ENCODE results near the gene YTHDC1.
"Not testable (repeated sequence)": the region's sequence is repeated elsewhere in the genome, so short reads cannot be mapped to it uniquely, and the experiment has no call there.

YTHDC1 gene

DNA sequence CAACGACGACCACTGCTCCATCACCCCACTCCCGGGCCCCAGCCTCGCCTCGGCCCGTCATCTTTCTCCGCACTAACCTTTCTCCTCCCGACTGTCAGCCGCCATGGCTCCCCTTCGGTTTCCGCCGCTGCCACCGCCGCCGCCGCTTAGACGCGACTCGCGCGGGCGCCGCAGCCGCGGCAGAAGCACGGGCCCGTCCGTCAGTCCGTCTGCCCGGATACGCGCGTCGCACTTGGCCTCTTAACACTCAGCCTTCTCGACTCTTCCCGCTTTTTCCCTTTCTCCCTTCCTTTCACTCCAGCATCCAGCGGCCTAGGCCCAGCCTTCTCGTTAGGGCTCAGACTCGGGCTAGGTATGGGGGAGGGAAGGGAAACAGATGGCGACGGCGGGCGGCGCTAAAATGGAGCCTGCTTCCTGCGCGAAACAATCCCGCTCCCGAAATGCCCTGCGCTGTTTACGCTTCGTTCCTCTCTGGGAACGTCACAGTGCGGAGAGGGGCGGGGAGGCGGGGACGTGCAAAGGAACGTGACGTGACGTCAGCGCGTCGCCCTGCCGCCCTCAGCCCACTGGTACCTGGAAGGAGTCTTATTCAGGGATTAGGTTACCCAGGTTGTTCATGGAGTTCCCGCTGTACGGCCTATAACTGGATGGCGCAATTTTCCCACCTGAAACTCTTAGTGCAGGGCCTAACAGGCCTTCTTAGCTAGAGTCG is at the start of gene YTHDC1:
Gene YTHDC1 (minus strand): TSS at position 442 of the 712 bp plus-strand sequence. CDS start 337 bp downstream, at position 105.
- peak; percentile 99 for DNase-seq

GRCh38 chr4:68399306-68399705 is 49.4 kb upstream of the YTHDC1 start:
- no peak for DNase-seq

DNA sequence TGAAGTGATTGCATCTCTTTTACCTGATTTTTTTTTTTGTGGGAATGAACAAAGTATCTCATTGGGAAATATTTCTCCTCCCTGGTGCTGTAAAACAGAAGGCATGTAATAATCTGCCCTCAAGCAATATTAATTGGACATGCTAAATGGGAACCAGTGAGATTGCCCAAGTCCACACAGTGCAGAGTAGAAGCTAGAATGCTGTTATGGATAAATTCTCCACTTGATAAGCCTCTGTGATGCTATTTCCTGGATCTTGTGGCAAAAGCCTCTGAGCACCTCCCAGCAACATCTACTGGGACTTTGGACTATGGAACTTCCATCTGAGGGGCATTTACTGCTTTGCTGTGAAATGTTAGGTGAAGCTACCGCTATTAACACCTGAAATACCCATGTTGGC is 46.9 kb upstream of the YTHDC1 start:
- no peak for DNase-seq

GRCh38 chr4:68391436-68391835 is 41.5 kb upstream of the YTHDC1 start:
- no peak for DNase-seq

- DNase-seq = no peak
Measured at GRCh38 chr4:68390205-68390935, 40.5 kb upstream of the YTHDC1 start.

DNA sequence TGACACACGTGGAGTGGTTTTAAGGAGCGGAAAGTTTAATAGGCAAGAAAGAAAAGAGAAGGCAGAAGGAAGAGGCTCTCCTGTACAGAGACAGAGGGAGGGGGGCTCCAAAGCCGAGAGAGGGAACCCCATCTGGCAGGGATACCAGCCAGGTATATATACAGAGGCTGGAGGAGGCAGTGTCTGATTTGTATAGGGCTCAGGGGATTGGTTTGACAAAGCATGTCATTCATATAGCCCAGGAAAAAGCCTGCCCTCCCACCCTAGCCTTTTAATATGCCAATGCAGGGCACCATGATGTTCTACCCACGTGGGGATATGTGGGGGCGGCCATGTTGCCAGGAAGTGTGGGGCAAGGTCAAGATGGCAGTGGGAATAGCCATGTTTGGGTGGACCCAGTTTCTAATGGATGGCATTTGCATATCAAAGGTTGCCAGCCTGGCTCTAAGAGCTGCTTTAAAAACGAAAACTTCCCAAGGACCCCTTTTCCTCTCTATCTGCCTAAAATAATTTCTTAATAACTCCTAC is 39.6 kb upstream of the YTHDC1 start:
- DNase-seq = not testable (repeated sequence)

- DNase-seq = no peak
Measured at GRCh38 chr4:68388347-68388865, 38.5 kb upstream of the YTHDC1 start.

- no peak for DNase-seq
Measured at GRCh38 chr4:68385267-68385666, 35.4 kb upstream of the YTHDC1 start.

DNA sequence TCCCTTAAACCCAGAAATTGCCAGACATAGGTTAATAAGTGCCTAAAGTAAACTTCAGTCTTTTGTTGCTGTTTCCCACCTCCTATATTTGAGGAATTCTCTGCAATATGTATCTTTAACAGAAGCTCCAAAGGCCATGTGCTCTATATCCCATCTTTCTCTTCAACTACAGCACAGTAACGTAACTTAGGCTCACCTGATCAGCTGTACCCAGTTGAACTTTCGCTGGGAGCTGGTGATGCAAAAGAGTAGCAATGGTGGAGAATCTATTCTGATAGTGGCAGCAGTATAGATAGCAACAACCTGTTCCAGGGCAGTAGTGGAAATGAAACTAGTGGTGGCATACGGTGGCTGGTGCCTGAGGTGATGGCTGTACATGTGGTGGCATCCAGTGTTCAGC is 33.2 kb upstream of the YTHDC1 start:
- no peak for DNase-seq

- no peak for DNase-seq
Measured at GRCh38 chr4:68378226-68378625, 28.3 kb upstream of the YTHDC1 start.

GRCh38 chr4:68375667-68376559 is 26.0 kb upstream of the YTHDC1 start:
- peak; percentile 52 for DNase-seq

- no peak for DNase-seq
Measured at GRCh38 chr4:68373513-68373912, 23.6 kb upstream of the YTHDC1 start.

- no peak for DNase-seq
Measured at GRCh38 chr4:68372588-68372987, 22.7 kb upstream of the YTHDC1 start.

DNA sequence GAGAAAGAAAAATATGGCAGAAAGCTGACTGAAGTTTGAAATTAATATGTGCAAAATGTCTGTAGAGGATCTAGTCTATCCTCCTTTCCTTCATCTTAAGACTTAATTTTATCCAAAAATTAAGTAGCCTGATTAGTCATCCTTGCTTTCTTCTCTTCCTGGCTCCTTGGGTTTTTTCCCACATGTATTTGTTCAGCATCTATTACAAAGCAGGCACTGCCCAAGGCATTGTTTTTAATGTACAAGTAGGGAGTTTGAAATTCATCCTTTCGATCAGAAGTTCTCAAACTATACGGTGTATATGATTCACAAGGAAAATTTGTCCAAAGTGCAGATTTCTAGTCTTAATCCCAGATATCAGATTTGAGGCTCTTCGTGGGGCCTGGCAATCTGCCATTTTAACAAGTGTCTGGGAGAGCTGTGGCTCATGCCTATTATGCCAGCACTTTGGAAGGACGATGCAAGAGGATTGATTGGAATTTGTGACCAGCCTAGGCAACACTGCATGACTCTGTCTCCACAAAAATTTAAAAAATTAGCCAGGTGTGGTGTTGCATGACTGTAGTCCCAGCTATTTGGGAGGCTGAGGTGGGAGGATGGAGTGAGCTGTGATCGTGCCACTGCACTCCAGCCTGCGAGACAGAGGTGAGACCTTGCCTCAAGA is 19.4 kb upstream of the YTHDC1 start:
- DNase-seq = no peak

DNA sequence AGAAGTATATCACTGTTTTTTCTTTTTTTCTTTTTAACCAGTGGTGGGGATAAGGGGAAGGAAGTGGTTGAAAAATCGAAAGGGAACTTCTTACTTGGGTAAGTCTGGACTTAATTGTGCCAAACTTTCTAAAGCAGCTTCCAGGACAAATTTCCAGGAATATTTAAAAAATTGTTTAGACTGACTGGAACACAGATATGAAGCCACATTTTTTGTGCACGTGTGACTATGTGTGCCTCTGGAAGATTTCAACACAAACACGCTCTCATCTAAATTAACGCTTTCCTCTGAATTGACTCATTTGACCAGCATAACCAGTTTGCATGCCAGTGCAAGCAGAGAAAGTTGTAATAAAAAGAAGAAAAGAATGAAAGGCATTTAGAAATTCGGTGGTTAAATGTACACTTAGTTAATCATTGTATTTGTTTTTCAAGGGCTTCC is 18.8 kb upstream of the YTHDC1 start:
- DNase-seq = no peak

- no peak for DNase-seq
Measured at GRCh38 chr4:68367835-68368234, 17.9 kb upstream of the YTHDC1 start.

- DNase-seq = no peak
Measured at GRCh38 chr4:68366600-68366999, 16.7 kb upstream of the YTHDC1 start.

- no peak for DNase-seq
Measured at GRCh38 chr4:68365068-68365467, 15.2 kb upstream of the YTHDC1 start.

GRCh38 chr4:68361146-68361589 is 11.3 kb upstream of the YTHDC1 start:
- DNase-seq = no peak

GRCh38 chr4:68360231-68360968 is 10.5 kb upstream of the YTHDC1 start:
- DNase-seq = no peak

DNA sequence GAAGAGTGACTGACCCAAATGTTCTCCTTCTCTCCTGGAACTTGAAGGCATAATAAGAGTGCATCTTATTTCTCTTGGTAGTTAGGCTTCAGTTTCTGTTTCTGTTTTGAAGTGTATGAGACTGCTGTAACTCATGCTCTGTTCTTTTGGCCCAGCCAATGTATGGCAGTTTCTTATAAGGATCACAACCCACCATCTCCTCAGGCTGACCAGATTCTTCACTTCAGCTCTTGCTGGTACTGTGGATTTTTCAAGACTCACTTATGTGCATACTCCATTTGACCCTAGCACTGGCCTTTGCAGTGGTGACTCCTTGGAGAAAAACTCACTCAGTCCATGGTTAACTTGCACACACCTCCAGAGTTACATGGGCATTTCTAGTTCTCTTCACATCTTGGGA is 9.6 kb upstream of the YTHDC1 start:
- DNase-seq = no peak

Data from NCI-H146 (cell line).